Mesothelial cell of epicardium (in vitro differentiated cells): ENCODE data around the gene CA12. TPM values are rescaled to one million over a fixed set of nuclear protein-coding genes. Genes with fewer than 3 reads are reported as not detected.
"Not testable (repeated sequence)": the region's sequence is repeated elsewhere in the genome, so short reads cannot be mapped to it uniquely, and the experiment has no call there.

ENCODE experiments used
- DNase-seq, 2 experiments: peaks; one replicate each; pipeline ENCODE4 v3.0.0; 2021; ENCODE audit warnings: low spot score in 2 of 2; ENCODE audit not compliant: unreplicated experiment in 2 of 2
- H3K27ac Mint-ChIP-seq: 2 replicates; pipeline ENCODE4 v1.8.0; 2021; ENCODE audit warnings: mixed read lengths
- H3K27me3 Mint-ChIP-seq: 2 replicates; pipeline ENCODE4 v1.8.0; 2021; ENCODE audit warnings: low read depth, mixed read lengths
- H3K36me3 Mint-ChIP-seq: 2 replicates; pipeline ENCODE4 v1.8.0; 2021; ENCODE audit warnings: mixed read lengths
- H3K4me1 Mint-ChIP-seq: 2 replicates; pipeline ENCODE4 v1.8.0; 2021; ENCODE audit warnings: mixed read lengths
- H3K4me3 Mint-ChIP-seq: 2 replicates; pipeline ENCODE4 v1.8.0; 2021; ENCODE audit warnings: mild to moderate bottlenecking, moderate library complexity, mixed read lengths
- H3K9me3 Mint-ChIP-seq: 2 replicates; pipeline ENCODE4 v1.8.0; 2021; ENCODE audit warnings: mixed read lengths
- total RNA-seq: library from RNA; stranded (reverse); gene quantifications from 3 replicates; pipeline ENCODE4 v1.2.1, GENCODE V29; 2021
- TF ChIP-seq, protein P1 (sequence below): fragments of 200-600 bp; sonication (generic); IDR thresholded peaks from one replicate; pipeline ENCODE4 v1.5.0; 2021; ENCODE audit warnings: antibody characterized with exemption; ENCODE audit not compliant: unreplicated experiment

The CA12 gene
- total RNA-seq, 1 donor from 2014 or later, result 1.6 TPM

DNA sequence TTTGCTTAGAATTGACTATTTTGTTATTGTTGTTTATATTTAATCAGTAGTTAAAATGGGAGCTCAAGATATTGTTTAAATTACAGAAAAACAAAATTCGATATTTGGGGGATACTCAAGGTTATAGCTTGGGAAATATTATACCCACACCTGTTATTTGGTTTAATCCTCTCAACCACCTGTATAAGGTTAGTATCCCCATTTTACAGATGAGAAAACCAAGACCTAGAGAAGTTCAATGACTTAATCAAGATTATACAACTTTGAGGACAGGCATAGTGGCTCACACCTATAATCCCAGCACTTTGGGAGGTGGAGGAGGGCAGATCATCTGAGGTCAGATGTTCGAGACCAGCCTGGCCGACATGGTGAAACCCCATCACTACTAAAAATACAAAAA is 39.8 kb upstream of the CA12 start:
- no peak overlapping the region for H3K27ac Mint-ChIP-seq
- H3K36me3 Mint-ChIP-seq, result peaks cover 2% of the 10 kb centered on the region
- peaks cover 10% of the 10 kb centered on the region for H3K9me3 Mint-ChIP-seq
- peaks cover 7% of the 10 kb centered on the region for H3K27me3 Mint-ChIP-seq
- peaks cover 2% of the 10 kb centered on the region for H3K4me1 Mint-ChIP-seq
- DNase-seq, result no peak
- no peak overlapping the region for H3K4me3 Mint-ChIP-seq
- TF ChIP-seq, protein P1, sequence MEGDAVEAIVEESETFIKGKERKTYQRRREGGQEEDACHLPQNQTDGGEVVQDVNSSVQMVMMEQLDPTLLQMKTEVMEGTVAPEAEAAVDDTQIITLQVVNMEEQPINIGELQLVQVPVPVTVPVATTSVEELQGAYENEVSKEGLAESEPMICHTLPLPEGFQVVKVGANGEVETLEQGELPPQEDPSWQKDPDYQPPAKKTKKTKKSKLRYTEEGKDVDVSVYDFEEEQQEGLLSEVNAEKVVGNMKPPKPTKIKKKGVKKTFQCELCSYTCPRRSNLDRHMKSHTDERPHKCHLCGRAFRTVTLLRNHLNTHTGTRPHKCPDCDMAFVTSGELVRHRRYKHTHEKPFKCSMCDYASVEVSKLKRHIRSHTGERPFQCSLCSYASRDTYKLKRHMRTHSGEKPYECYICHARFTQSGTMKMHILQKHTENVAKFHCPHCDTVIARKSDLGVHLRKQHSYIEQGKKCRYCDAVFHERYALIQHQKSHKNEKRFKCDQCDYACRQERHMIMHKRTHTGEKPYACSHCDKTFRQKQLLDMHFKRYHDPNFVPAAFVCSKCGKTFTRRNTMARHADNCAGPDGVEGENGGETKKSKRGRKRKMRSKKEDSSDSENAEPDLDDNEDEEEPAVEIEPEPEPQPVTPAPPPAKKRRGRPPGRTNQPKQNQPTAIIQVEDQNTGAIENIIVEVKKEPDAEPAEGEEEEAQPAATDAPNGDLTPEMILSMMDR, result no peak

DNA sequence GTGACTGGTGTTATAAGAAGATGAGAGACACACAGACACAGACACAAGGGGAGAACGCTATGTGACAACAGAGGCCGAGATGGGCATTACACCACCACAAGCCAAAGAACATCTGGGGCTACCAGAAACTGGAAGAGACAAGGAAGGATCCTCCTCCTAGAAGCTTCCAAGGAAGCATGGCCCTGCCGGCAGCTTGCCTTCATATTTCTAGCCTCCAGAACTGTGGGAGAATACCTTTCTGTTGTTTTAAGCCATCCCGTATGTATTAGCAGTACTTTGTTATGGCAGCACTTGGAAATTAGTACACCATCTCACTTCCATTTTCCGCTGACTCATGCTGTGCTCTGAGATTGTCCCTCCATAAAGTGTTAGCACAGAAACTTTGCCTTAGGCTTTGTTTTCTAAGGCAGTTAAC is 38.7 kb upstream of the CA12 start:
- H3K27me3 Mint-ChIP-seq, result peaks cover 7% of the 10 kb centered on the region
- no peak for DNase-seq
- peaks cover 2% of the 10 kb centered on the region for H3K9me3 Mint-ChIP-seq
- no peak overlapping the region for H3K27ac Mint-ChIP-seq
- TF ChIP-seq, protein P1, result no peak
- H3K36me3 Mint-ChIP-seq, result peaks cover 2% of the 10 kb centered on the region
- peaks cover 2% of the 10 kb centered on the region for H3K4me1 Mint-ChIP-seq
- no peak overlapping the region for H3K4me3 Mint-ChIP-seq

DNA sequence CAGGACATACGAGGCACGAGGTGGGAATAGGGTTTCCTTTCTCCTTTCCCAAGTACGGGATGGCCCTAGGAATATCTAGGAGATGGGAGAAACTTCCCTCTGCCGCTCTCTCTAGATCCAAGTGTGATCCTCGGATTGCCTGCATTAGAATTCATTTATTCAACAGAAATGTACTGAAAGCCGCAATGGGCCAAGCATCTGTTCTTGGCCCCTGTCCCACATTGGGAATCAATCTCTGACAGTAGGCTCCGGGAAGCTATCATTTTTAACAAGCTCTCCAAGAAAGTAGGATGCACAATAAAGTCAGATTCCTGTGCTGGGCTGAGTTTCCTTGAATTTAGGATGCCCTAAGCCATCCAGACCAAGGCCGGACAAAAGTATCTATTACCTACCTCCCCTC is 37.2 kb upstream of the CA12 start:
- H3K27ac Mint-ChIP-seq, result no peak overlapping the region
- DNase-seq, result no peak
- peaks cover 7% of the 10 kb centered on the region for H3K27me3 Mint-ChIP-seq
- TF ChIP-seq, protein P1, result no peak
- no peaks in the 10 kb centered on the region for H3K9me3 Mint-ChIP-seq
- H3K4me3 Mint-ChIP-seq, result no peak overlapping the region
- H3K36me3 Mint-ChIP-seq, result no peaks in the 10 kb centered on the region
- H3K4me1 Mint-ChIP-seq, result peaks cover 2% of the 10 kb centered on the region

DNA sequence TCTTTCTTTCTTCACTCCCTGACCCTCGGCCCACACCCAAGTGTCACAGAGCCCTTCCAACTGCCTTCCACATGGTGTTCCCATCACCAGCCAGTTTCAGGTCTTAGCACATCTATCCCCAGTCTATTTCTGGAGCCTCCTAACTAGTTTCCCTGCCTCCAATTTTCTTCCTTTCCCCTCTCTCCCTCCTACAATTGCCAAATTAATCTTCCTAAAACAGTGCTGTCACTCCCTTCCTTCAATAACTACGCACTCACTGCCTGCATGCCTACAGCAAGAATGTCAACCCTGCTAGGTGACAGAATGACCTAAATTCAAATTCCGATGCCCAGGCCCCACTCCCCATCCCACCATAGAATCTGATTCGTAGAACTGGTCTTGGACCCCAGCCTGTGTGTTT is 36.1 kb upstream of the CA12 start:
- Mint-ChIP-seq H3K4me3 (no peak overlapping the region), H3K9me3 (no peaks in the 10 kb centered on the region), H3K27me3 (peaks cover 10% of the 10 kb centered on the region), H3K4me1 (peaks cover under 1% of the 10 kb centered on the region), H3K36me3 (no peaks in the 10 kb centered on the region), H3K27ac (no peak overlapping the region)
- DNase-seq, result no peak
- TF ChIP-seq, protein P1, result no peak

DNA sequence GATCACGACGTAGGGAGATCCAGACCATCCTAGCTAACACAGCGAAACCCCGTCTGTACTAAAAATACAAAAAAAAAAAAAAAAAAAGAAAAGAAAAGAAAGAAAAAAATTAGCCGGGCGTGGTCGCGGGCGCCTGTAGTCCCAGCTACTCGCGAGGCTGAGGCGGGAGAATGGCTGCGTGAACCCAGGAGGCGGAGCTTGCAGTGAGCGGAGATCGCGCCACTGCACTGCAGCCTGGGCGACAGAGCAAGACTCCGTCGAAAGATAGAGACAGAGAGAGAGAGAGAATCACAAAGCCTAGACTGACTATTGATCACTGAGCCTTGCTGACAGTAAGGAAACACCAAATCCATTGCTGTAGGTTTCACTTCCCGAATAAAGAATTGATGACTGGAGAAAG is 35.6 kb upstream of the CA12 start:
- H3K27me3 Mint-ChIP-seq, DNase-seq, H3K4me3 Mint-ChIP-seq, H3K27ac Mint-ChIP-seq, H3K4me1 Mint-ChIP-seq, H3K9me3 Mint-ChIP-seq, H3K36me3 Mint-ChIP-seq: not testable (repeated sequence)

DNA sequence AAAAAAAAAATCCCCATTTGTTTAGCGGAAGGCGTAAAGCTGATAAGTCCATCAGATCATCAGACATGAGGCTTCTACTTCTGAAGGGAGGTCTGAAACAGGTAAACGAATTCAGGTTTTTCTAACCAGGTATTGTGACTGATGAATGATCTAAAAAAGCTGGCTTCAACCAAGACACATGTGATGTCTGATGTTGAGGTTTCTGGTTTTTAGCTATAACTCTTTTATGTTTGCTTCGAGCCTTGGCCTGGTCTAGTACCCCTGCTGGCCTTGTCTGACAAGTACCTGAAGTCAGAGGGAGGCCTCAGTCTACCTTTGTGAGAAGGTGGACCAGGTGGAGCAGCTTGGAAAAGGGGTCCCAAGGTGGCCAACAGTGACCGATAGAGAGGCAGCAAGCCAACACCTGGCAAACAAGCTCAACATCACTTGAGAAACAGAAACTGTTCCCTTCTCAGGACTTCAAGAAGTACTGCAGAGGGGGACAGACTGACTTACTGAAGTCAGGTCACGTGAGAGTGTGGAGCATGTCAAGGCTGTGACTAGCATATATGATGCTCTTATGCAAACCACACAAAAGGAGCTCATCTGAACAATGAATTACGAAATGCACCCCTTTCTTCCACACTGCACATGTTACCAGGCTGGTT is 33.0 kb upstream of the CA12 start:
- TF ChIP-seq, protein P1, result no peak
- DNase-seq, result no peak
- Mint-ChIP-seq H3K27ac (no peak overlapping the region), H3K9me3 (no peaks in the 10 kb centered on the region), H3K36me3 (no peaks in the 10 kb centered on the region), H3K4me3 (no peak overlapping the region), H3K4me1 (peaks cover 9% of the 10 kb centered on the region), H3K27me3 (peaks cover 16% of the 10 kb centered on the region)
